ENCODE measurements around the gene SPHK1.

- TF ChIP-seq EZH2phosphoT487 (IDR thresholded peaks at IDR 0.05; ENCODE audit: low read depth) = no peak
- TF ChIP-seq CTCF (IDR thresholded peaks at IDR 0.05; ENCODE audit: low read depth, low read length) = no peak
Observed at GRCh38 chr17:76369379-76369778, 15.0 kb upstream of the SPHK1 start.

Data from OCI-LY3 (cell line).